ENCODE measurements around the gene MLN. TPM values are rescaled to one million over a fixed set of nuclear protein-coding genes. Genes with fewer than 3 reads are reported as not detected.

Gene MLN
- total and polyA plus RNA-seq, 2 of the 4 experiments (the other 2 are of a cell fraction): not detected

DNA sequence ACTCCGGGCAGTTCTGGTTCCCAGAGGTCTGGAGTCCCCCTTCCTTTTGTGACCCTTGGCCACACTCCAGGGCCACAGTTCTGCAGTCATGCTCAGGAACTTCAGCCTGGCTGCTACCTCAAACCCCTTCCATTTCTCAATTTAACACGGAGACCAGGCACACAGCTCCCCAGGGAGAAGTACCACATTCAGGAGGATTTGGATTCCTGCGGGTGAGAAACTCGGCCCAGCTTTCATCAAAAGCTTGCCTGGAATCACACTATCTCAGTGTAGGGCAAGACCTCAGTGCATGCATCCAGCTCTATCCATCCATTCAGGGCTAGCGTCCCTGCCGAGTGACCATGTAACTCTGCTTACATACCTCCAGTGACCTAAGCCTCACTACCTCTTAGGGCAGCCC is 40.3 kb downstream of the MLN start:
- DNase-seq (no peak), ATAC-seq (ENCODE audit: low read depth) (no peak)
- Histone ChIP-seq H3K23ac (ENCODE audit: low read depth, low read length) (no peak overlapping the region), H2BK15ac (ENCODE audit: low read depth, low read length) (no peak overlapping the region), H3K9ac (ENCODE audit: low read depth, low read length) (no peak overlapping the region), H2AK5ac (ENCODE audit: low read depth, low read length) (no peak overlapping the region), H3K9me1 (ENCODE audit: insufficient read depth, low read length) (0 out of 2 replicates have a peak, but pooled peaks cover 8% of the 10 kb centered on the region), H3K27me3 (ENCODE audit: control insufficient read depth, insufficient read depth, low read length) (no peaks in the 10 kb centered on the region), H4K8ac (ENCODE audit: low read depth in 2 of 2, low read length in 2 of 2) (no peak overlapping the region), H3K4me2 (ENCODE audit: low read depth, low read length) (no peak overlapping the region), H3K4me1 (ENCODE audit: control insufficient read depth, insufficient read depth, low read length) (peaks cover 22% of the 10 kb centered on the region; the same call in 1 of the 2 replicates), H2BK20ac (ENCODE audit: low read depth, low read length) (no peak overlapping the region), H4K20me1 (ENCODE audit: insufficient read depth, low read length) (peaks cover 3% of the 10 kb centered on the region; the same call in 1 of the 2 replicates), H3K27ac (ENCODE audit: insufficient read depth, low read length) (no peak overlapping the region), H3K4me3 (ENCODE audit: insufficient read depth, low read depth, low read length) (no peak overlapping the region), H4K91ac (ENCODE audit: insufficient read depth, low read depth, low read length) (no peak overlapping the region), H3K18ac (ENCODE audit: low read depth, low read length) (no peak overlapping the region), H2AFZ (replicated peaks; ENCODE audit: low read length, poor library complexity) (no peak overlapping the region), H2AK9ac (replicated peaks; ENCODE audit: low read depth, low read length, poor library complexity) (no peak overlapping the region), H3K56ac (ENCODE audit: extremely low read depth, insufficient read depth, low read length) (no peak overlapping the region), H3K79me1 (ENCODE audit: low read depth in 1 of 2, low read length in 2 of 2) (no peaks in the 10 kb centered on the region), H3K9me3 (ENCODE audit: control insufficient read depth, insufficient read depth, low read length) (no peaks in the 10 kb centered on the region), H2BK120ac (ENCODE audit: low read depth, low read length) (no peak overlapping the region), H4K5ac (ENCODE audit: low read depth, low read length) (no peak overlapping the region), H2BK5ac (ENCODE audit: low read depth, low read length, poor library complexity, severe bottlenecking) (no peak overlapping the region), H3K36me3 (ENCODE audit: control insufficient read depth, insufficient read depth, low read length) (no peaks in the 10 kb centered on the region), H3K4ac (ENCODE audit: low read depth, low read length) (no peak overlapping the region), H3K14ac (replicated peaks; ENCODE audit: low read depth, low read length) (no peak overlapping the region)
- ChIA-PET POLR2A (ENCODE audit: unreplicated experiment) (no interaction called here), CTCF (interaction anchor here (4.8 kb wide), 1 partner anchor 18 kb away, joined by 29 read pairs; the partner anchor contains the start of gene IP6K3)
- BruUV-seq (replicated peaks): no TSS peak
- no CpG with 5 or more reads among the region's 6 CpGs for WGBS, 2 experiments (ENCODE audit: extremely low coverage in 2 of 2, insufficient read length in 1 of 2)
- TF ChIP-seq, protein P1, sequence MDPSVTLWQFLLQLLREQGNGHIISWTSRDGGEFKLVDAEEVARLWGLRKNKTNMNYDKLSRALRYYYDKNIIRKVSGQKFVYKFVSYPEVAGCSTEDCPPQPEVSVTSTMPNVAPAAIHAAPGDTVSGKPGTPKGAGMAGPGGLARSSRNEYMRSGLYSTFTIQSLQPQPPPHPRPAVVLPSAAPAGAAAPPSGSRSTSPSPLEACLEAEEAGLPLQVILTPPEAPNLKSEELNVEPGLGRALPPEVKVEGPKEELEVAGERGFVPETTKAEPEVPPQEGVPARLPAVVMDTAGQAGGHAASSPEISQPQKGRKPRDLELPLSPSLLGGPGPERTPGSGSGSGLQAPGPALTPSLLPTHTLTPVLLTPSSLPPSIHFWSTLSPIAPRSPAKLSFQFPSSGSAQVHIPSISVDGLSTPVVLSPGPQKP (IDR thresholded peaks at IDR 0.05; ENCODE audit: borderline replicate concordance, low read depth, low read length): no peak
- TF ChIP-seq, protein P2, sequence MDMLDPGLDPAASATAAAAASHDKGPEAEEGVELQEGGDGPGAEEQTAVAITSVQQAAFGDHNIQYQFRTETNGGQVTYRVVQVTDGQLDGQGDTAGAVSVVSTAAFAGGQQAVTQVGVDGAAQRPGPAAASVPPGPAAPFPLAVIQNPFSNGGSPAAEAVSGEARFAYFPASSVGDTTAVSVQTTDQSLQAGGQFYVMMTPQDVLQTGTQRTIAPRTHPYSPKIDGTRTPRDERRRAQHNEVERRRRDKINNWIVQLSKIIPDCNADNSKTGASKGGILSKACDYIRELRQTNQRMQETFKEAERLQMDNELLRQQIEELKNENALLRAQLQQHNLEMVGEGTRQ (IDR thresholded peaks at IDR 0.05; ENCODE audit: low read depth, low read length): no peak
- TF ChIP-seq NFE2L2 (IDR thresholded peaks at IDR 0.05; ENCODE audit: low read depth, low read length): no peak
- TF ChIP-seq SMC3 (IDR thresholded peaks at IDR 0.05; ENCODE audit: low read depth, low read length): no peak
- dilution Hi-C loops (cut with HindIII; ENCODE audit: low sequenced_read_pairs, unreplicated experiment): no loop called here
- in situ Hi-C loops (cut with MboI; ENCODE audit: low sequenced_read_pairs): loop anchor here (10.0 kb wide), 2 partner anchors 179 to 391 kb away; partner anchors contain the start of gene BAK1
- intact Hi-C loops (cut with micrococcal nuclease): loop anchor here (5.0 kb wide), 1 partner anchor 176 kb away; no protein-coding TSS in a partner anchor
